ENCODE measurements around the gene ADRA2C. TPM values are rescaled to one million over a fixed set of nuclear protein-coding genes. Genes with fewer than 3 reads are reported as not detected.

ADRA2C gene
- total and polyA plus RNA-seq, 9 of the 15 experiments (the other 6 are each of a cell fraction or from before 2014, with no cell fraction given) = 0.06 to 0.58 (median 0.14) TPM; not detected in 2

DNA sequence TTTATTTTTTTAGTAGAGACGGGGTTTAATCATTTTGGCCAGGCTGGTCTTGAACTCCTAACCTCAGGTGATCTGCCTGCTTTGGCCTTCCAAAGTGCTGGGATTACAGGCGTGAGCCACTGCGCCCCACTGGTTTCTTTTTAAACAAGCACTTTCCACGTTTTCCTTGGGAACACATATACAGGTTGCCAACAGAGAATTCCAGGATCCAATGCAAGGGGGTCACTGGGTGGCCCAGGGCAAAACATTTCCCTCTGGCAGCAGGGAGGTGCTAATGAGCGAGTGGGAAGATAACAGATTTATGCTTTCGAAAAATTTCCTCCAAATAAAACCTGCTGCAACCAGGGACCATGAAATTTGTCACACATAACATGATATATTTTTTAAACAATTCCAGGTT is 41.1 kb downstream of the ADRA2C start:
- no peak overlapping the region for H3K4me2 ChIP-seq (ENCODE audit: insufficient read depth, low read length)
- H3K9ac ChIP-seq (ENCODE audit: insufficient read depth in 1 of 2, low read depth in 2 of 2, low read length in 2 of 2) = no peak overlapping the region
- ChIA-PET CTCF (ENCODE audit: low intra/inter-chr PET ratio) (no interaction called here), POLR2A (no interaction called here)
- no peak overlapping the region for H3K27ac ChIP-seq (ENCODE audit: extremely low read depth, low read depth, low read length)
- H3K79me2 ChIP-seq (ENCODE audit: control insufficient read depth, insufficient read depth, low read length) = no peaks in the 10 kb centered on the region
- no peaks in the 10 kb centered on the region for H3K9me1 ChIP-seq (ENCODE audit: control insufficient read depth, insufficient read depth, low read length)
- H3K4me1 ChIP-seq (replicated peaks in 1 of 2; ENCODE audit: control insufficient read depth in 2 of 2, insufficient read depth in 2 of 2, low read length in 2 of 2) = peaks cover 0 to 4% of the 10 kb centered on the region in 2 experiments; a peak in 2 of 5 replicates
- ATAC-seq (no peak), DNase-seq (ENCODE audit: extremely low read depth in 1 of 4, low spot score in 3 of 4) (no peak), FAIRE-seq (no peak)
- 1% methylated on average over 6 of the region's 6 CpGs for WGBS (ENCODE audit: insufficient coverage, low coverage, missing lambda C conversion rate)
- H3K27me3 ChIP-seq (ENCODE audit: control insufficient read depth in 2 of 2, insufficient read depth in 2 of 2, low read length in 2 of 2) = peaks cover 2 to 42% of the 10 kb centered on the region in 2 experiments; a peak in 4 of 5 replicates
- no TSS peak for BruUV-seq (replicated peaks)
- H3K9me3 ChIP-seq (replicated peaks; ENCODE audit: control insufficient read depth, insufficient read depth, low read depth, low read length) = no peaks in the 10 kb centered on the region
- TF ChIP-seq, protein P1, sequence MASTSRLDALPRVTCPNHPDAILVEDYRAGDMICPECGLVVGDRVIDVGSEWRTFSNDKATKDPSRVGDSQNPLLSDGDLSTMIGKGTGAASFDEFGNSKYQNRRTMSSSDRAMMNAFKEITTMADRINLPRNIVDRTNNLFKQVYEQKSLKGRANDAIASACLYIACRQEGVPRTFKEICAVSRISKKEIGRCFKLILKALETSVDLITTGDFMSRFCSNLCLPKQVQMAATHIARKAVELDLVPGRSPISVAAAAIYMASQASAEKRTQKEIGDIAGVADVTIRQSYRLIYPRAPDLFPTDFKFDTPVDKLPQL (IDR thresholded peaks at IDR 0.05; ENCODE audit: extremely low read depth, insufficient read length) = no peak
- TF ChIP-seq, protein P2, sequence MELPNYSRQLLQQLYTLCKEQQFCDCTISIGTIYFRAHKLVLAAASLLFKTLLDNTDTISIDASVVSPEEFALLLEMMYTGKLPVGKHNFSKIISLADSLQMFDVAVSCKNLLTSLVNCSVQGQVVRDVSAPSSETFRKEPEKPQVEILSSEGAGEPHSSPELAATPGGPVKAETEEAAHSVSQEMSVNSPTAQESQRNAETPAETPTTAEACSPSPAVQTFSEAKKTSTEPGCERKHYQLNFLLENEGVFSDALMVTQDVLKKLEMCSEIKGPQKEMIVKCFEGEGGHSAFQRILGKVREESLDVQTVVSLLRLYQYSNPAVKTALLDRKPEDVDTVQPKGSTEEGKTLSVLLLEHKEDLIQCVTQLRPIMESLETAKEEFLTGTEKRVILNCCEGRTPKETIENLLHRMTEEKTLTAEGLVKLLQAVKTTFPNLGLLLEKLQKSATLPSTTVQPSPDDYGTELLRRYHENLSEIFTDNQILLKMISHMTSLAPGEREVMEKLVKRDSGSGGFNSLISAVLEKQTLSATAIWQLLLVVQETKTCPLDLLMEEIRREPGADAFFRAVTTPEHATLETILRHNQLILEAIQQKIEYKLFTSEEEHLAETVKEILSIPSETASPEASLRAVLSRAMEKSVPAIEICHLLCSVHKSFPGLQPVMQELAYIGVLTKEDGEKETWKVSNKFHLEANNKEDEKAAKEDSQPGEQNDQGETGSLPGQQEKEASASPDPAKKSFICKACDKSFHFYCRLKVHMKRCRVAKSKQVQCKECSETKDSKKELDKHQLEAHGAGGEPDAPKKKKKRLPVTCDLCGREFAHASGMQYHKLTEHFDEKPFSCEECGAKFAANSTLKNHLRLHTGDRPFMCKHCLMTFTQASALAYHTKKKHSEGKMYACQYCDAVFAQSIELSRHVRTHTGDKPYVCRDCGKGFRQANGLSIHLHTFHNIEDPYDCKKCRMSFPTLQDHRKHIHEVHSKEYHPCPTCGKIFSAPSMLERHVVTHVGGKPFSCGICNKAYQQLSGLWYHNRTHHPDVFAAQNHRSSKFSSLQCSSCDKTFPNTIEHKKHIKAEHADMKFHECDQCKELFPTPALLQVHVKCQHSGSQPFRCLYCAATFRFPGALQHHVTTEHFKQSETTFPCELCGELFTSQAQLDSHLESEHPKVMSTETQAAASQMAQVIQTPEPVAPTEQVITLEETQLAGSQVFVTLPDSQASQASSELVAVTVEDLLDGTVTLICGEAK (IDR thresholded peaks at IDR 0.05) = no peak
- TF ChIP-seq, protein P2 (CRISPR knock-in tag; IDR thresholded peaks at IDR 0.05) = no peak
- TF ChIP-seq KLF6 (CRISPR knock-in tag; IDR thresholded peaks at IDR 0.05; ENCODE audit: borderline replicate concordance) = no peak
- no peaks in the 10 kb centered on the region for H4K20me1 ChIP-seq (replicated peaks; ENCODE audit: control insufficient read depth, insufficient read depth, low read length)
- no peak overlapping the region for H2AFZ ChIP-seq (ENCODE audit: low read depth, low read length)
- no peaks in the 10 kb centered on the region for H3K36me3 ChIP-seq (ENCODE audit: control insufficient read depth, insufficient read depth, low read length)
- in situ Hi-C loops (cut with MboI) = no loop called here
- intact Hi-C loops (cut with micrococcal nuclease) = no loop called here
- H3K4me3 ChIP-seq = no peak overlapping the region

Data from K562 (cell line).